Stimulated activated CD8-positive, alpha-beta memory T cell treated with anti-CD3 and anti-CD28 coated beads, Interleukin-2, amount 100 ng/mL, for 1 hour (primary cell): ENCODE data around the gene ACAP3.

Source experiments
- DNase-seq, 2 donors: peaks; one replicate each; pipeline ENCODE4 v3.0.0-alpha.2; 2020; ENCODE audit warnings: low read depth in 2 of 2

ACAP3 gene, protein sequence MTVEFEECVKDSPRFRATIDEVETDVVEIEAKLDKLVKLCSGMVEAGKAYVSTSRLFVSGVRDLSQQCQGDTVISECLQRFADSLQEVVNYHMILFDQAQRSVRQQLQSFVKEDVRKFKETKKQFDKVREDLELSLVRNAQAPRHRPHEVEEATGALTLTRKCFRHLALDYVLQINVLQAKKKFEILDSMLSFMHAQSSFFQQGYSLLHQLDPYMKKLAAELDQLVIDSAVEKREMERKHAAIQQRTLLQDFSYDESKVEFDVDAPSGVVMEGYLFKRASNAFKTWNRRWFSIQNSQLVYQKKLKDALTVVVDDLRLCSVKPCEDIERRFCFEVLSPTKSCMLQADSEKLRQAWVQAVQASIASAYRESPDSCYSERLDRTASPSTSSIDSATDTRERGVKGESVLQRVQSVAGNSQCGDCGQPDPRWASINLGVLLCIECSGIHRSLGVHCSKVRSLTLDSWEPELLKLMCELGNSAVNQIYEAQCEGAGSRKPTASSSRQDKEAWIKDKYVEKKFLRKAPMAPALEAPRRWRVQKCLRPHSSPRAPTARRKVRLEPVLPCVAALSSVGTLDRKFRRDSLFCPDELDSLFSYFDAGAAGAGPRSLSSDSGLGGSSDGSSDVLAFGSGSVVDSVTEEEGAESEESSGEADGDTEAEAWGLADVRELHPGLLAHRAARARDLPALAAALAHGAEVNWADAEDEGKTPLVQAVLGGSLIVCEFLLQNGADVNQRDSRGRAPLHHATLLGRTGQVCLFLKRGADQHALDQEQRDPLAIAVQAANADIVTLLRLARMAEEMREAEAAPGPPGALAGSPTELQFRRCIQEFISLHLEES

DNA sequence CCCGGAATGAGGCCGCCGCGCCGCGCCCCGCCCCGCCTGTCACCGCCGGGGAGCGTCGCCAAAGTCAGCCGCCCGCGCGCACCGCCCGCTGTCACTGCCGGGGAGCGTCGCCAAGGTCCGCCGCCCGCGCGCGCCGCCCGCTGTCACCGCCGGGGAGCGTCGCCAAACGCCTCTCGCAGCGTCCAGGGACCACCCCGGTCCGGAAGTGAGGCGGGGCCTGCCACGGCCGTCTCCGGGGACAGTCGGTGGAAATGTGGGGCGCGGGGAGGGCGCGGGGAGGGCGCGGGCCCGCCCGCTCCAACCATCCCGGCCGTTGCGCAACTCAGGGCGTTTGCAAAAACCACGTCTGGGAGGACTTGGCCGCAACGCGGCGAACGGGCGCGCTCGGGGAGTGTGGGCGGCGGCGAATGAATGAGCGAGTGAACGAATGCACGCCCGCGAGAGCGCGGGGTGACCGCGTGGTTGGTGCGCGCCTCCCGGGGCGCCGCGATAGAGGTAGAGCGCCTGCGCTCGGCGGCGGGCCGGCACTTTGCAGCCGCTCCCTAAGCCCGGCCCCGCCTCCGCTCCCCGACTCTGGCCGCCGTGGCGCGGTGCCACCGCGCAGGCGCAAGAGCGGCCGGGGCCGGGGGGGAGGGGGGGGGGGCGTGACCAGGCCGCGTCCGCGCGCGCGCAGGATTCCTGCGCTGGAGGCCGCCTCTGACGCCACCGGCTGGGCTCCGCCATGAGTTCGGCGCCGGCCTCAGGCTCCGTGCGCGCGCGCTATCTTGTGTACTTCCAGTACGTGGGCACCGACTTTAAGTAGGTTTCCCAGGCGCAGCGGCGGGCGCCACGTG lies at the start of gene ACAP3, which contains the start of gene PUSL1:
ACAP3 (minus strand) TSS at position 8 of the 833 bp plus-strand sequence. CDS start 115 bp downstream, outside the sequence.
PUSL1 (plus strand) TSS at position 675 of the 833 bp plus-strand sequence; CDS start at position 722, 47 bp downstream.
- peak; percentile 68 to 81 for DNase-seq

DNA sequence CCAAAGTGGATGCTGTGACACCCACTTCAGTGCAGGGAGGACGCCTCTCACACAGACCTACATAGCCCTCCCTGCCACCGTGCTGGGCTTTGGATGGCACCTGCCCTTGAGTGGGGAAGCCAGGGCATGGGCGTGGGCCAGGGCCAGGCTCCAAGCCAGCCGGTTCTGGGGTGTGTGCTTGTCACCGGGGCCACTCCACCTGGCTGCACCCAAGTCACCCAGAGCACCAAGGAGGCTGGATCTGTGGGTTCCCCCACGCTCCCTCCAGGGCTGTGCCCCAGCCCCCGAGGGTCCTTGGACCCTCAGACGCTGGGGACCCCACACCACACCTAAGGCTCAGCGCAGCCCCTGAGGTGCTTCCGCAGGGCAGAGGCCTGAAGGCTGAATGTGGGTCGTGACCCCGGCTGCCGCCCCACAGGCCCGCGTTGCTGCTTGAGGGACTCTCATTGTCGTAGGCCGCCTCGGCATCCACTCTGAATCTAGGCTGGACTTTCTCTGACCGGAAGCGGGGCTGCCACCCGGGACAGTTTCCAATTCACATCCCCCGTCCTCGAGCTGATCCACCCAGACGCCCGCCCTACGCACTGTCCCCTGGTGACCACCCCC lies 49.2 kb upstream of the ACAP3 start:
- DNase-seq: no peak

DNA sequence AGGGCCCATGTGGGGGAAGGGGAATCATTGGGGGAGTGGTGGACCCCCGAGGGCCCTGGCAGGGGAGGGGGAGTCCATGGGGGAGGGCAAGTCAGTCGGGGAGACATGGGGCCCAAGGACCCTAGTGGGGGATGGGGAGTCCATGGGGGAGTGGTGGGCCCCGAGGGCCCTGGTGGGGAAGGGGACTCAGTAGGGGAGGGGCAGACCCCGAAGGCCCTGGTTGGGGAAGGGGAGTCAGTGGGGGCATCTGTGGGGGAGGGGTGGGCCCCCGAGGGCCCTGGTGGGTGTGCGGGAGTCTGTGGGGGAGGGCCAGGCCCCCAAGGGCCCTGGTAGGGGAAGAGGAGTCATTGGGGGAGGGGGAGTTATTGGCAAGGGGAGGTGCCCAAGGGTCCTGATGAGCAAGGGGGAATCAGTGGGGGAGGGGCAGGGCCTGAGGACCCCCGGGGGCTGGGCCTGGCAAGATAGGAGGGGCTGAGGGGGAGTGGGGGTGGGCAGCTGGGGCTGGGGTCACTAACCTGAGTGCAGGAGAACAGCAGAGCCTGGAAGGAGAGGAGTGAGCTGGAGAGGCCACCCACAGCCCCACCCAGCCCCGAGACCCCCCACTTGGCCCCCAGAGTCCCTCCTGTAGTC lies 48.6 kb upstream of the ACAP3 start:
- DNase-seq: no peak

DNA sequence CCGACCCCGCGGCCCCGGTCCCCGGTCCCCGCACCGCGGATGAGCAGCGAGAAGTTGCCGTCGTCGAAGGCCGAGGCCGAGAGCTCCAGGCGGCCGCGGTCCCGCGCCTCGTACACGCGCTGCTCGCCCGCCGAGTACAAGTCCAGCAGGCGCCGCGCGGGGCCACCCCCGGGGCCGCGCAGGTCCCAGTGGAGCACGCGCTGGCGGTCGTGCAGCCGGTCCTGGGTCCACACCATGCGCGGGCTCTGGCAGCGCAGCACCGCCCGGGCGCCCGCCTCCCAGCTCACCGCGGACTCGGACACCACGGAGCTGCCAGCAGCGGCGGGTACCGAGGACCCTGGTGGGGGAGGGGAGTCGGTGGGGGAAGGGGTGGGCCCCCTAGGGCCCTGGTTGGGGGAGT lies 47.7 kb upstream of the ACAP3 start:
- no peak for DNase-seq

DNA sequence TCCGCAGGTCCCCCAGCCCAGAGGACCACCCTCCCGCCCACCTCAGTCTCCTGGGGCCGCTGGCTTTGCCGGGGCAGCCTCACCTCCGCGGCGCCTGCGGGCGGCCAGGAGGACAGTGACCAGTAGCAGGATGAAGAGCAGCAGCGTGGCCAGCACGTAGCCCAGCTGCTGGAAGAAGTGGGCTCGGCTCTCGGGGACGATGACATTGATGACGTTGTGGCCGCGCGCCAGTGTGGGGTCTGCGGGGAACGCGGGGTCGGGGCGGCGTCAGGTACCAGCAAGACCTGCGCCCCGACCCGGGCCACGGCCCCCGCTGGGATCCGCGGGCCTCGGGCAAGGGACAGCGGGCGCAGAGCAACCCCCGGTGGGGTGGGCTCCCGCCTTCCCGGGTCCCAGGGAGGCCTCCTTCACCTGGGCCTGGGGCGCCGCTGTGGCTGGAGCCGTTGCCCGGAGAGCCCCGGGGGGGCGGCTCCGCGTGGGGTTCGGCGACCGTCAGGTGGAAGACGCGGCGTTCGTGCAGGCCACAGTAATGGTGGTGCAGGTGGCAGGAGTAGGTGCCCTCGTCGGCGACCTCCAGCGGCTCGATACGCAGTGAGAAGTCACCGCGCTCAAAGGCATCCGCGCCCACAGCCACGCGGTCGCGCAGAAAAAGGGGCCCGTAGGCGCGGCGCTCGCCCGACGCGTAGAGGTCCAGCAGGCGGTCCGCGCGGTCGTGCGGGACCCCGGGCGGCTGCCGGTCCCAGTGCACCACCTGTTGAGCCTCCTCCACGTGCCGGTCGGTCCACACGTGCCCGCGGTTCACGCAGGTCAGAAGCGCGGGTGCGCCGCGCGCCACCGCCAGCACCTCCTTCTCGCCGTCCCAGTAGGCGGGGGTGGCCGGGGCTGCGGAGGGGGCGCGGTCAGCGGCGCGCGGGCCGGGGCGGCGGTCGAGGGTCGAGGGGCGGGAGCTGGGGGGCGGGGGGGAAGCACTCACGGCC lies 46.8 kb upstream of the ACAP3 start:
- no peak for DNase-seq

DNA sequence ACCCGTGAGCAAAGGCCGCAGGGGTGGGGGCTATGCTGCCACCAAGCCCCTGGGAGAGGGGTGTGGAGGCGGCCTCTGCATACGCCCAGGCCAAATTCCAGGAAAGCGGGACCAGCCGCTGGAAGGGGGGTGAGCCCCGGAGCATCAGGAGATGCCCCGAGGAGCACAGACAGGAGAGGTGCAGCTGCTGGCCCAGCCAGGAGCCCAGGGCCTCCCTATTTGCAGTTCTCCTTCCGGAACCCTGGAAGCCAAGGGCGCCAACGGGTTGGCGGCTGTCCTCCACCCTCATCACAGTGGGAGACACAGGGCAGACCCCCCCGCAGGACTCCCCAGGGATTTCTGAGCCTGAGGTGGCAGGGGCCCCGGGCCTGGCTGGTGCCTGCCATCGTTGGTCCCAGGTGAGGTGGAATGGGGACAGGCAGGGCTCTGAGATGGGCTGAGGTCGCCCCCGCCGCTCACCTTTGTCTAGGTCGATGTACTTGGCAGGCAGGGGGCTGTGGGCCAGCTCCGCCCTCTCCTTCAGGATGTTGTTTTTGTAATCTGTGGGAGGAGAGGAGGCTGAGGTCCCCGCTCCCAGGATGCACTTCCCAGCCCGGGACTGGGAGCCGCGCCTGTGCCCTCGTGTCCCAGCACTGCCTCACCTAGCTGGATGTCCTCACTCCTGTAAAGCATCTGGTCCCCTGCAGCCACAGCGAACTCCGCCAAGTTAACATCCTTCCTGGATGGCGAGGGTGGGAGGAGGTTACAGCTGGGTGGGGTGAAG lies 45.8 kb upstream of the ACAP3 start:
- no peak for DNase-seq

DNA sequence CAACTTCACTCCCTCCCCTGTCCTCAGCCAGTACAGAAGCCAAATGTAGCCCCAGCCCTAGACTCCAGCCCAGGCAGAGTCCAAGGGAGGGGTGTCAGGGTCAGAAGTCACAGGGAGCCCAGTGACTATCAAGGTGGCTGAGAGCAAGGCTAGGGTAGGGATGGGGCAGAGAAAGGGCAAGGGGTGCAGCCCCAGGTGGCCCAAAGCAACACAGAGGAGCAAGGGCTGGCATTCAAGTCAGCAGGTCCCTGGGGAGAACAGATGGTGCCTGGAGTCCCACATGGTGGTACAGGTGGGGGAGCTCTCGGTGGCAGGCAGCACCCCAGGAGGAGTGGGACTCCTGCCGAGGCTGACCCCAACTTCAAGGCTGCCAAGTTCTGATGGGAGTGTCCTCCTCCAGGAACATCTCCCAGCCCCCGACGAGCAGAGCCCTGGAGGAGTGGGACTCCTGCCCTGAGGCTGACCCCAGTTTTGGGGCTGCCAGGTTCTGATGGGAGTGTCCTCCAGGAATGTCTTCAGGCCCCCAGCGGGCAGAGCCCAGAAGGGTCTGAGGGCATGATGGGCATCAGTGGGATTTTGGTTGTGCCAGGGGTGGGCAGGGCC lies 45.2 kb upstream of the ACAP3 start:
- DNase-seq: no peak

DNA sequence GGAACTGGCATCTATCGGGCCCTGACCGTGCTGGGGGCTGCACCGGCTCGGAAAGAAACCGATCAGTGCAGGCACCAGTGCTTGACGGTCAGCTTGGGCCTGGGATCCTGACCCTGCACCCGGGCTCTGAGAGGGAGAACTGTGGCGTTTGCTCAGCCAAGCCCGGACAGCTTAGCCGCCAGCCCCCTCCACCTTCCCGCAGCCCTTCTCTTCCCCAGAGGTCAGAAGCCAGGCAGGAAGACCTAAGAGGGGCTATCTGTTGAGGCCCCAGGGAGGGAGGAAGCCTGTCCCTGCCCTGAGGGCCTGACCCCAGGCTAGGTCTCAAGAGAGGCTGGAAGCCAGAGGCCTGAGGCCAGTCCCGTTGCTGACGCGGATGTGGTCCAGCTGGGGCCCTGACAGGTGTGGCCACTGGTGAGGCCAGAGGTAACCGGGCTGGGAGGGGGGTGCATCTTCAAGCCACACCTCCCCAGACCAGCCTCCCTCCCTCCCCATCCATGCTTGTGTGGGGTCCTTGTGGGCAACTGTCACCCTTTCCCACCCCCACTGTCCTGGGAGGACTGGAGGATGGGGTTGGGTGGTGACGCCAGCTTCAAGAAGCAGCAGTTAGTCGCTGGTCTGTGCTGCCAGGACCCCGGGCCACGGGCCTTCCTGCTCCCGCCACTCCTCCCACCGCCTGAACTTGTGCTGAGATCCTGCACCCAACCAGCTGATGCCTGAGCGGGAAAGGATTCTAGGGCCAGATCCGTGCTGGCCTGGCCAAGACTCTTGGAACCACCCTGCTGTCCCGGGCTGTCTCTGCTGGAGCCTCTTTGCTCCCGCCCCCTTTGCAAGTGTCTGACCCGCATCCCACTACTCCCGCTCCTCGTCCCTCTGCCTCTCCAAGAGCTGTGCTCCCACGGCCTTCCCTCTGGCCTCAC lies 44.0 kb upstream of the ACAP3 start:
- no peak for DNase-seq

DNA sequence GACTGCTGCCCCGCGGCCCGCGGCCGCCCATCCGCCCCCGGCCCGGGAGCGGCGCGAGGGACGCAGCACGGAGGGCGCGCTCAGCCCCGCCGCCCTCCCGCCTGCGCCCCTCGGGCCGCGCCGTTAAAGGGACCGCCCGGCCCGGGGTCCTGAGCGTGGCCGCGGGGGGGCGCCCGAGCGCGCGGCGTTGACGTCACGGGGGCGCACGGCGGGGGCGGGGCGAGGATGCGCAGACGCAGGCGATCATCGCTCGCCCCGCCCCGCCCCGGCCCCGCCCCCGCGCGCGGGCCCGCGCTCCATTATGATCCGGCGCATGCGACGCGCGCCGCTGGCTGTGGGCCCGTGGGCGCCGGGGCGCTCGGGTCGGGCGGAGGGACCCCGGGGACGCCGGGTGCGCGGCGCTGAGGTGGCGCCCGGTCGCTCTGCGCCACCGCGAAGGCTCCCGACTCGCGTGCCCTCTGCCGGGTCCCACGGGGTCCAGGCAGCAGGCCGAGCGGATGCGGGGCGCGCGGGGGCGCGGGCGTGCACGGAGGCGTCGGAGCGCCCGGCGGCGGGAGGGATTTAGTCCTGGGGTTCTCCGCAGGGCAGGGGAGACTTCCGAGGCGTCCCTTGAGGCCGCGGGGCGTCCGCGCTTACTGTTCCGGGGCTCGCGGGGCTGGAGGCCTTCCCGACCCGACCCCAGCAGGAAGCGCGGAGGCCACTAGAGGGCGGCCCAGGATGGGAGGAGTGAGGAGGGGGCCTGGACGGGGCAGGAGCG lies 41.7 kb upstream of the ACAP3 start, which contains the start of gene DVL1:
DVL1 (minus strand) TSS at position 163 of the 757 bp plus-strand sequence. CDS start 353 bp downstream, outside the sequence.
- peak; percentile 23 to 53 for DNase-seq

DNA sequence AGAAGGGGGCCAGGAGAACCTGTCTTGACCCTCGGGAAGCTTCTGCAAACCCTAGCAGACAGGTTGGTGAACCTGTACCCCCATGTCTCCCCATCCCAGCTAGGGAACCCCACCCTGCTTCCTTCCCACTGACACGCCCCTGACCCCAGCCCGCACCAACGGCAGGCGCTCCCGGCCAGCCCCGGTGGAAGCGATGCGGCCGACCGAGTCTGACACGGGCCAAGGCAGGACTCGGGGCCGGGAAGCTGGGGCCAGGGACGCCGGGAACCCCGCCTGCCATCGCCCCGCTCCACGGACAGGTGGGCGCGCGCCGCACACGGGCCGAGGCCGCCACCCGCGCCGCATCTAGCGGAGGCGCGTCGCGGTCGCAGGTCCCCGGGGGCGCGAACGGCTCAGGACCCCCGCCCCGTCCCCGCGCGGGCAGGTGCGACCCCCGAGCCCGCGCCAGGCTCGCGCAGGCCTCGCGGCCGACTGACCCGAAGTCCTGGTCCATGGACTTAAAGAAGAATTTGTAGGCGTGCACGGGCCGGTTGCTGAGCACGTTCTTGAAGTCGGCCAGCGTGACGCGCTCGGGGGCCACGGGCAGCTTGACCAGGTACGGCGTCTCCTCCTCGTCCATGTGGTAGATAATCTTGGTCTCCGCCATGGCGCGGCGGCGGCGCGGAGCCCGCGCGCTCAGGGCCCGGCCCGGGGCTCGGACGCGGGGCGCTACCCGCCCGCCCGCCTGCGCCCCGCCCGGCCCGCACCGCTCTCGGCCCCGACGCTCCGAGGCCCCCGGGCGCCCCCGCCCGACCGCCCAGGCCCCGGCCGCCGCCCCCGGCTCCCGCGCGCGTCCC lies 40.9 kb upstream of the ACAP3 start:
- DNase-seq: no peak

DNA sequence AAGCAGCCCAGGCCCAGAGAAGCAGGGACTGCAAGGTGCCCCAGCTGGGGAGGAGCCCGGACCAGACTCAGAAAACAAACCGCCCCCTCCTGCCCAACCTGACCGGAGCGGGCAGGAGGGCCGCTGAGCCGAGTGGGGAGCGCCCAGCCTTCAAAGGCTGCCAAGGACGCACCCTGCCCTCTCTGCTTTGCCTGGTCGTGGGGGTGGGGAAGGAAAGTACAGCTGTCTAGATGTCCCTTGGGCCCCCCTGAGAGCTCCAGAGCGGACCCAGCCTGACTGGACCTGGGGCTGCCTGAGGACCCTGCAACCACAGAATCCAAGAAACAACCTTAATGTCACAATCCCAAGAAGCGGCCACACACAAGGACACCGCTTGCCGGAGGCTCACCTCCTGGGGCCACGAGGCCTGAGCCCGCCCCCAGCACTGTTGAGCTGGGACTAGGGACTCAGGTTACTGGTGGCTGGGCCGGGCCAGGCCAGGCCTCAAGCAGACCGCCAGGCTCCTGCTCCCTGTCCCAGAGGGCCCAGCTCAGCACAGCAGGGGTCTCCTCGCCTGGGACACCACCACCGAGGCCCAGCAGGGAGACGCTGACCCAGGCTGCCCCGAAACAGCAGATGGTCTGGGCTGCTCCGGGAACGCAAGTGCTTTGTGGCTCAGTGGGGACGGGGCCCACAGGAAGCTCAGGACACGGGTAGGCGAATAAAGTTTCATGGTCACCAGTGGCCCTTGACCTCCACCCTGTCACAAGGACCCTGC lies 40.1 kb upstream of the ACAP3 start:
- no peak for DNase-seq

DNA sequence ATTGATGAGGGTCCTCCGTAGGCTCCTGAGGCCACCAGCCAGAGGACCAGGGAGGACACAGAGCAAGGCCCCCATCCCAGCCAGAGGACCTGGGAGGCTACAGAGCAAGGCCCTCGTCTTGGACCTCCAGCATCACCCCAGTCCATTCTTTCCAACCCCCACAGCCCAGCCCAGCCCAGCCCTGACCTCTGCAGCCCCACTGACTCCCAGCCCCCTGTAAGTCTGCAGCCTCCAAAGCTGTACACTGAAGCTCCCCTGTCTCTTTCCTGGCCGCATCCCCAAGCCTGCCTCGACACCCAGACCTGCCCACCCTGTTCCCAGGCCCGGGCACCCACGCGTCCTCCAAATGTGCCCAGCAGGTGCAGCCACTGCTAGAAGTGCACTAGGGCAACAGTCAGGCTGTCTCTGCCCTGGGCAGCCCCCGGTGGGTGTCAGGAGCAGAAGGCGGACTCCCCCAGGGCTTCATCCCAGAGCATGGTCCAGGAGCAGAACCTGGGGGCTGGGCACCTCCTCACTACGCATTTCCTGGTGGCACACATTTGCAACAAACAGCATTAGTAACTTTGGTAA lies 39.4 kb upstream of the ACAP3 start:
- DNase-seq: no peak

DNA sequence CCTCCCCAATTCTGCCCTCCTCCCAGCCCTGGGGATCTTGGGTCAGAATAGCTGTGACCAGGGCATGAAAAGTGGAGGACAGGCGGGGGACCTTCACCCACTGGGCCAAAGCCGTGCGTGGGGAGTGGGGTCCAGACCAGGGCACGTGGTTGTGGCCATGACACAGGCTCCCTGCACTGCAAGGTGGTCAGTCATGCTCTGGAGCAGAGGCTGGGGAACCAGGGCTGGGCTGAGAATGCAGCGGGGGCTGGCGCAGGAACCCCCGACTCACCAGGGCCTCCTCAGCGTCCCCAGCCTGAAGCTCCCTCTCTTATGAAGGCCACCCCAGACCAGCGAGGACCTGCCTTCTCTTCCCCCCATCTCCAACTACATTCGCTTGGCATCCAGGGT lies 38.8 kb upstream of the ACAP3 start:
- no peak for DNase-seq

DNA sequence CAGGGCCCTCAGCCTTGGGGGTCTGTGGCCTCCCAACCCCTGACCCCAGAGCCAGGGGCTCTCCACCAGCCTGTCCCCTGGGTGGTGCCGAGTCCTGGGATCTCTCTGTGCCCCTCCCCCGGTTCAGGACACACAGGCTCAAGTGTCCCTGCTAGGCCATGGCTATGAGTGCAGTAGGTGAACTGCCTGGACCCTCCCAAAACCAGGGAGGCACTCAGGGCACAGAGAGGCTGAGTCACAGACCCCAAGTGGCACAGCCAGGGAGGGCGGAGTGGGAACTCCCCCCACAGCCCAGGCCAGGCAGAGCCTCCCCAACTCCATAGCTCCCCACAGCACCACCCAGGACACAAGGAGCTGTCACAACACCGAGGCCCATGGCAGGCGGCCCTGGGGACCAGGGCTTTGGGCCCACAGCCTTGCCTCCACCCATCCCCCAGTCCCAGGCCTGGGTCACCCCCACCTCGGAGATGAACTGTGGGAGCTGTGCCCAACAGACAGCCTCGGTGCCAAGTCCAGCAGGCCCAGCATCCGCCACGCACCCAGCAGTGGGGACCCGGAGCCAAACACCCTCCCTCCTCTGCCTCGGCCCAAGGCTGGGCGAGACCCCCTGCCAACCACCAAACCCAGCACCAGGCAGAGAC lies 38.2 kb upstream of the ACAP3 start:
- DNase-seq: no peak
